IMR-90 (cell line): ENCODE results near the gene NOTCH3. TPM values are rescaled to one million over a fixed set of nuclear protein-coding genes. Genes with fewer than 3 reads are reported as not detected.

Experiments
- ATAC-seq: fragments of 200-7000 bp; cut with Tn5 transposase; 2 replicates; pipeline ENCODE4 v1.9.1; 2020; ENCODE audit warnings: low read depth, mild to moderate bottlenecking, moderate library complexity
- BruUV-seq: library from RNA; stranded (reverse); fragments of 400-500 nt; replicated peaks from 2 replicates; lab custom pipeline; 2021; lab: Mats Ljungman, UMichigan
- CTCF ChIA-PET: fragments of 300-600 bp; formaldehyde crosslinking; extraction: SDS; loops from one replicate; lab custom pipeline; 2021; ENCODE audit warnings: antibody characterized with exemption; lab: Yijun Ruan, JAX
- POLR2A ChIA-PET: fragments of 300-600 bp; sonication (Branson Sonifier 250); formaldehyde crosslinking; loops from one replicate; lab custom pipeline; 2022; ENCODE audit warnings: antibody characterized with exemption; ENCODE audit not compliant: unreplicated experiment; lab: Charles Lee
- DNase-seq: peaks from one replicate; pipeline ENCODE4 v3.0.0; 2013
- H2AFZ ChIP-seq: replicated peaks from 2 replicates; pipeline ENCODE3; 2013; ENCODE audit warnings: low read length, mild to moderate bottlenecking; ENCODE audit not compliant: poor library complexity
- H2AK5ac ChIP-seq: 2 replicates; pipeline ENCODE4 v1.6.1; 2013; ENCODE audit warnings: low read depth, low read length, inconsistent platforms
- H2AK9ac ChIP-seq: replicated peaks from 2 replicates; pipeline ENCODE3; 2013; ENCODE audit warnings: mild to moderate bottlenecking, low read depth, low read length, moderate library complexity; ENCODE audit not compliant: poor library complexity
- H2BK120ac ChIP-seq: 2 replicates; pipeline ENCODE4 v1.6.1; 2013; ENCODE audit warnings: low read depth, low read length, inconsistent platforms
- H2BK15ac ChIP-seq: 3 replicates; pipeline ENCODE4 v1.6.1; 2013; ENCODE audit warnings: low read depth, low read length, inconsistent platforms
- H2BK20ac ChIP-seq: 2 replicates; pipeline ENCODE4 v1.6.1; 2013; ENCODE audit warnings: low read depth, mild to moderate bottlenecking, inconsistent platforms, low read length, moderate library complexity
- H2BK5ac ChIP-seq: 2 replicates; pipeline ENCODE4 v1.6.1; 2013; ENCODE audit warnings: mild to moderate bottlenecking, low read depth, low read length, inconsistent platforms; ENCODE audit not compliant: poor library complexity, severe bottlenecking
- H3K14ac ChIP-seq: replicated peaks from 2 replicates; pipeline ENCODE4 v1.6.1; 2013; ENCODE audit warnings: low read depth, low read length, inconsistent platforms
- H3K18ac ChIP-seq: 2 replicates; pipeline ENCODE4 v1.6.1; 2013; ENCODE audit warnings: low read depth, low read length, control low read depth
- H3K23ac ChIP-seq: 2 replicates; pipeline ENCODE4 v1.6.1; 2013; ENCODE audit warnings: low read depth, low read length, inconsistent platforms
- H3K27ac ChIP-seq: 2 replicates; pipeline ENCODE4 v1.5.1; 2013; ENCODE audit warnings: mild to moderate bottlenecking, control low read depth, low read length; ENCODE audit not compliant: insufficient read depth
- H3K27me3 ChIP-seq: 2 replicates; pipeline ENCODE4 v1.6.1; 2013; ENCODE audit warnings: low read length; ENCODE audit not compliant: control insufficient read depth, insufficient read depth
- H3K36me3 ChIP-seq: 2 replicates; pipeline ENCODE4 v1.6.1; 2013; ENCODE audit warnings: low read length, mixed read lengths; ENCODE audit not compliant: control insufficient read depth, insufficient read depth
- H3K4ac ChIP-seq: 2 replicates; pipeline ENCODE4 v1.6.1; 2013; ENCODE audit warnings: low read depth, low read length, inconsistent platforms
- H3K4me1 ChIP-seq: 2 replicates; pipeline ENCODE4 v1.6.1; 2013; ENCODE audit warnings: low read length, mixed read lengths; ENCODE audit not compliant: control insufficient read depth, insufficient read depth
- H3K4me2 ChIP-seq: 2 replicates; pipeline ENCODE4 v1.6.1; 2013; ENCODE audit warnings: low read depth, mild to moderate bottlenecking, control low read depth, low read length, moderate library complexity
- H3K4me3 ChIP-seq: 2 replicates; pipeline ENCODE4 v1.5.1; 2013; ENCODE audit warnings: low read depth, mild to moderate bottlenecking, control low read depth, low read length, moderate library complexity; ENCODE audit not compliant: insufficient read depth
- H3K56ac ChIP-seq: 2 replicates; pipeline ENCODE4 v1.6.1; 2013; ENCODE audit warnings: low read length, inconsistent platforms; ENCODE audit not compliant: insufficient read depth; ENCODE audit errors: extremely low read depth
- H3K79me1 ChIP-seq, 2 experiments: 2 replicates each; pipeline ENCODE4 v1.6.1; 2013; ENCODE audit warnings: low read length in 2 of 2, inconsistent platforms in 1 of 2, low read depth in 1 of 2
- H3K9ac ChIP-seq: 2 replicates; pipeline ENCODE4 v1.6.1; 2013; ENCODE audit warnings: low read depth, low read length, control low read depth
- H3K9me1 ChIP-seq: 2 replicates; pipeline ENCODE4 v1.6.1; 2013; ENCODE audit warnings: low read length, inconsistent platforms; ENCODE audit not compliant: insufficient read depth
- H3K9me3 ChIP-seq: 2 replicates; pipeline ENCODE4 v1.6.1; 2013; ENCODE audit warnings: low read length; ENCODE audit not compliant: control insufficient read depth, insufficient read depth
- H4K20me1 ChIP-seq: 2 replicates; pipeline ENCODE4 v1.6.1; 2013; ENCODE audit warnings: low read length, inconsistent platforms; ENCODE audit not compliant: insufficient read depth
- H4K5ac ChIP-seq: 2 replicates; pipeline ENCODE4 v1.6.1; 2013; ENCODE audit warnings: mild to moderate bottlenecking, low read depth, low read length, control low read depth
- H4K8ac ChIP-seq, 2 experiments: 2 replicates each; pipeline ENCODE4 v1.6.1; 2013; ENCODE audit warnings: low read depth in 2 of 2, low read length in 2 of 2, control low read depth in 1 of 2, inconsistent platforms in 1 of 2
- H4K91ac ChIP-seq: 2 replicates; pipeline ENCODE4 v1.6.1; 2013; ENCODE audit warnings: low read depth, low read length, inconsistent platforms; ENCODE audit not compliant: insufficient read depth
- BHLHE40 ChIP-seq: fragments of 150-350 bp; IDR thresholded peaks from 2 replicates; pipeline ENCODE4 v1.6.1; 2016; ENCODE audit warnings: mild to moderate bottlenecking, low read depth, low read length
- CEBPB ChIP-seq: IDR thresholded peaks from 2 replicates; pipeline ENCODE4 v1.6.1; 2012; ENCODE audit warnings: low read depth, low read length, improper control_type of control experiment
- CHD1 ChIP-seq: IDR thresholded peaks from 2 replicates; pipeline ENCODE4 v1.6.1; 2012; ENCODE audit warnings: low read depth, low read length, improper control_type of control experiment
- FOS ChIP-seq: fragments of 150-350 bp; IDR thresholded peaks from 2 replicates; pipeline ENCODE4 v1.6.1; 2016; ENCODE audit warnings: low read depth, low read length
- MAFK ChIP-seq: IDR thresholded peaks from 2 replicates; pipeline ENCODE4 v1.6.1; 2012; ENCODE audit warnings: low read depth, low read length, improper control_type of control experiment
- MAZ ChIP-seq: IDR thresholded peaks from 2 replicates; pipeline ENCODE4 v1.6.1; 2012; ENCODE audit warnings: low read depth, mild to moderate bottlenecking, low read length, improper control_type of control experiment, moderate library complexity, borderline replicate concordance
- NFE2L2 ChIP-seq: fragments of 150-350 bp; IDR thresholded peaks from 2 replicates; pipeline ENCODE4 v1.6.1; 2016; ENCODE audit warnings: low read depth, mild to moderate bottlenecking, low read length
- POLR2A ChIP-seq: IDR thresholded peaks from 2 replicates; pipeline ENCODE4 v1.6.1; 2012; ENCODE audit warnings: mild to moderate bottlenecking, low read depth, low read length
- RAD21 ChIP-seq: IDR thresholded peaks from 2 replicates; pipeline ENCODE4 v1.6.1; 2012; ENCODE audit warnings: low read length, improper control_type of control experiment
- RCOR1 ChIP-seq: IDR thresholded peaks from 2 replicates; pipeline ENCODE4 v1.6.1; 2012; ENCODE audit warnings: mild to moderate bottlenecking, low read length, improper control_type of control experiment; ENCODE audit not compliant: insufficient replicate concordance
- RFX5 ChIP-seq: IDR thresholded peaks from 2 replicates; pipeline ENCODE4 v1.8.0; 2012; ENCODE audit warnings: low read depth, mild to moderate bottlenecking, low read length, moderate library complexity
- SMC3 ChIP-seq: fragments of 150-350 bp; IDR thresholded peaks from 2 replicates; pipeline ENCODE4 v1.6.1; 2016; ENCODE audit warnings: low read depth, mild to moderate bottlenecking, antibody characterized with exemption, low read length, moderate library complexity
- WGBS, 2 experiments: methylation state at CpG; one replicate each; pipeline versions ENCODE4 v1.1.5 to v1.1.7; 2013; ENCODE audit warnings: missing lambda C conversion rate in 2 of 2; ENCODE audit not compliant: insufficient read length in 1 of 2; ENCODE audit errors: extremely low coverage in 2 of 2; 5-methylcytosine and 5-hydroxymethylcytosine counted together
- dilution Hi-C: fragments of 300-500 bp; cut with HindIII; formaldehyde crosslinking; loops from one replicate; pipeline ENCODE4 v1.14.3; 2018; ENCODE audit warnings: low sequenced_read_pairs; ENCODE audit not compliant: unreplicated experiment
- in situ Hi-C: fragments of 300-500 bp; cut with MboI; formaldehyde crosslinking; loops from 3 replicates; pipeline ENCODE4 v1.14.3; 2019; ENCODE audit warnings: low sequenced_read_pairs, inconsistent platforms, mixed read lengths
- intact Hi-C: fragments of 100-400 bp; cut with micrococcal nuclease; formaldehyde crosslinking; loops from 2 replicates; pipeline ENCODE4 v1.10.0; 2022
- polyA plus RNA-seq, 3 experiments: library from polyadenylated mRNA; depleted of rRNA; stranded (reverse); fragments of >200 nt; gene quantifications; 2 replicates each; pipeline ENCODE4 v1.2.3, GENCODE V29; 2012; ENCODE audit warnings: low replicate concordance in 1 of 3
- total RNA-seq: library from RNA; depleted of rRNA; stranded (reverse); fragments of >200 nt; gene quantifications from 2 replicates; pipeline ENCODE4 v1.2.3, GENCODE V29; 2012
- TF ChIP-seq, protein P1 (sequence below): conservative IDR thresholded peaks from 2 replicates; pipeline ENCODE4 v1.5.1; 2012; ENCODE audit warnings: mild to moderate bottlenecking, low read depth, low read length, improper control_type of control experiment
- TF ChIP-seq, protein P2 (sequence below): fragments of 150-350 bp; IDR thresholded peaks from 2 replicates; pipeline ENCODE4 v1.6.1; 2016; ENCODE audit warnings: low read depth, mild to moderate bottlenecking, low read length, moderate library complexity, borderline replicate concordance

Gene NOTCH3
- total and polyA plus RNA-seq, 2 of the 4 experiments (the other 2 are of a cell fraction): 5.9 to 25.1 TPM

DNA sequence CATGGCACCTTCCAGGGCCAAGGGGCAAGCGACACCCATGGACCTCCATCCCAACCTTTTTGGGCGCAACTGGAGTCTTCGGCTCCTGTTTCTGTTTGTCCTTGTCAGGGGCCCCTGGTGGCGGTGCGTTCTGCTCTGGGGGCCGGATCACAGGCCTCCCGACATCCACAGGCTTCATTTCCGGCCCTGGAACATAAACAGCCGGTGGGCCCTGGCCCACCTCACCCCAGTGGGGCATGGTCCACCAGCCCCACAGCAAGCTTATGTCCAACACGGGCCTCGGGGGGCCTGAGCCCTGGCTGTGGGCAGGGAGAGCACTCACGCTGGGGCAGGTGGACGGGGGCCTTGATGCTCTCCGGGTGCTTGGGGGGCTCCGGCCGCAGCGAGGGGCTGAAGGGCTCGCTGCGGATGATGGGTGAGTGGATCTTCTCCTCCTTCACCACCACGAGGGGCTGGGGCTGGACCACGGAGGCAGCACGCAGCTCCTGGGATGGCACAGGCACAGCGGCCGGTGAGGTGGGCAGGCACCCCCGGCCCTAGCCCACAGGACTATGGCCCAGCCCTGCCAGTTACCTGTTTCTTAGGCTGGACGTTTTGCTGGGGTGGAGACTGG, 38.6 kb upstream of the NOTCH3 start:
- Histone ChIP-seq H2BK5ac (no peak overlapping the region), H3K56ac (no peak overlapping the region), H4K8ac (no peak overlapping the region), H3K9ac (no peak overlapping the region), H4K5ac (no peak overlapping the region), H2AFZ (no peak overlapping the region), H3K27ac (no peak overlapping the region), H3K79me1 (peaks cover 27 to 54% of the 10 kb centered on the region in 2 experiments), H3K27me3 (no peaks in the 10 kb centered on the region), H3K4ac (no peak overlapping the region), H2AK5ac (no peak overlapping the region), H2BK20ac (no peak overlapping the region), H2BK120ac (no peak overlapping the region), H3K9me1 (0 out of 2 replicates have a peak, but pooled peaks cover 3% of the 10 kb centered on the region), H4K91ac (no peak overlapping the region), H2BK15ac (no peak overlapping the region), H3K9me3 (no peaks in the 10 kb centered on the region), H2AK9ac (no peak overlapping the region), H3K4me2 (no peak overlapping the region), H4K20me1 (peaks cover 14% of the 10 kb centered on the region), H3K18ac (no peak overlapping the region), H3K4me3 (no peak overlapping the region), H3K14ac (no peak overlapping the region), H3K23ac (no peak overlapping the region), H3K4me1 (peaks cover 2% of the 10 kb centered on the region; the same call in 1 of the 2 replicates), H3K36me3 (peaks cover 73% of the 10 kb centered on the region)
- BruUV-seq: no TSS peak
- no peak for TF ChIP-seq BHLHE40
- TF ChIP-seq, protein P1, sequence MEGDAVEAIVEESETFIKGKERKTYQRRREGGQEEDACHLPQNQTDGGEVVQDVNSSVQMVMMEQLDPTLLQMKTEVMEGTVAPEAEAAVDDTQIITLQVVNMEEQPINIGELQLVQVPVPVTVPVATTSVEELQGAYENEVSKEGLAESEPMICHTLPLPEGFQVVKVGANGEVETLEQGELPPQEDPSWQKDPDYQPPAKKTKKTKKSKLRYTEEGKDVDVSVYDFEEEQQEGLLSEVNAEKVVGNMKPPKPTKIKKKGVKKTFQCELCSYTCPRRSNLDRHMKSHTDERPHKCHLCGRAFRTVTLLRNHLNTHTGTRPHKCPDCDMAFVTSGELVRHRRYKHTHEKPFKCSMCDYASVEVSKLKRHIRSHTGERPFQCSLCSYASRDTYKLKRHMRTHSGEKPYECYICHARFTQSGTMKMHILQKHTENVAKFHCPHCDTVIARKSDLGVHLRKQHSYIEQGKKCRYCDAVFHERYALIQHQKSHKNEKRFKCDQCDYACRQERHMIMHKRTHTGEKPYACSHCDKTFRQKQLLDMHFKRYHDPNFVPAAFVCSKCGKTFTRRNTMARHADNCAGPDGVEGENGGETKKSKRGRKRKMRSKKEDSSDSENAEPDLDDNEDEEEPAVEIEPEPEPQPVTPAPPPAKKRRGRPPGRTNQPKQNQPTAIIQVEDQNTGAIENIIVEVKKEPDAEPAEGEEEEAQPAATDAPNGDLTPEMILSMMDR: no peak
- no peak for TF ChIP-seq RAD21
- TF ChIP-seq MAZ: no peak
- TF ChIP-seq CHD1: no peak
- no peak for TF ChIP-seq RFX5
- no peak for TF ChIP-seq RCOR1
- TF ChIP-seq, protein P2, sequence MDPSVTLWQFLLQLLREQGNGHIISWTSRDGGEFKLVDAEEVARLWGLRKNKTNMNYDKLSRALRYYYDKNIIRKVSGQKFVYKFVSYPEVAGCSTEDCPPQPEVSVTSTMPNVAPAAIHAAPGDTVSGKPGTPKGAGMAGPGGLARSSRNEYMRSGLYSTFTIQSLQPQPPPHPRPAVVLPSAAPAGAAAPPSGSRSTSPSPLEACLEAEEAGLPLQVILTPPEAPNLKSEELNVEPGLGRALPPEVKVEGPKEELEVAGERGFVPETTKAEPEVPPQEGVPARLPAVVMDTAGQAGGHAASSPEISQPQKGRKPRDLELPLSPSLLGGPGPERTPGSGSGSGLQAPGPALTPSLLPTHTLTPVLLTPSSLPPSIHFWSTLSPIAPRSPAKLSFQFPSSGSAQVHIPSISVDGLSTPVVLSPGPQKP: no peak
- no peak for TF ChIP-seq NFE2L2
- no peak for TF ChIP-seq POLR2A
- TF ChIP-seq MAFK: no peak
- TF ChIP-seq FOS: no peak
- TF ChIP-seq CEBPB: no peak
- no peak for TF ChIP-seq SMC3
- ATAC-seq (no peak), DNase-seq (no peak)
- intact Hi-C loops: no loop called here
- POLR2A ChIA-PET: no interaction called here
- 93% methylated on average over 10 of the region's 26 CpGs; no CpG with 5 or more reads in 1 of the 2 experiments for WGBS, 2 experiments
- dilution Hi-C loops: no loop called here
- CTCF ChIA-PET: no interaction called here
- in situ Hi-C loops: no loop called here
